Suprapubic skin (tissue), 4 donors: ENCODE results near the gene MRPL30. TPM values are rescaled to one million over a fixed set of nuclear protein-coding genes. Genes with fewer than 3 reads are reported as not detected.
A peak's percentile ranks its signal among the peaks of the same experiment; 100 is the strongest.

Source experiments
- DNase-seq, 2 donors: peaks; one replicate each; pipeline ENCODE4 v3.0.0-alpha.2; 2019; ENCODE audit warnings: low spot score in 2 of 2
- H3K27ac ChIP-seq: fragments of 200-600 bp; sonication (generic); one replicate; pipeline ENCODE4 v1.5.1; 2019
- H3K27me3 ChIP-seq: fragments of 200-600 bp; sonication (generic); one replicate; pipeline ENCODE4 v1.5.1; 2019
- H3K36me3 ChIP-seq: fragments of 200-600 bp; sonication (generic); one replicate; pipeline ENCODE4 v1.5.1; 2019
- H3K4me1 ChIP-seq: fragments of 200-600 bp; sonication (generic); one replicate; pipeline ENCODE4 v1.5.1; 2019
- H3K4me3 ChIP-seq: fragments of 200-600 bp; sonication (generic); one replicate; pipeline ENCODE4 v1.5.1; 2019; ENCODE audit warnings: mild to moderate bottlenecking
- H3K9me3 ChIP-seq: fragments of 200-600 bp; sonication (generic); one replicate; pipeline ENCODE4 v1.5.1; 2019
- CTCF ChIP-seq, 2 donors: fragments of 200-600 bp in 1 of 2; fragments of 450-650 bp in 1 of 2; sonication (generic) in 1 of 2; IDR thresholded peaks; one replicate each; pipeline ENCODE4 v1.5.1; 2016 to 2019; ENCODE audit warnings: antibody characterized with exemption in 2 of 2, mild to moderate bottlenecking in 1 of 2, moderate library complexity in 1 of 2
- EP300 ChIP-seq: sonication (generic); formaldehyde crosslinking; IDR thresholded peaks from one replicate; pipeline ENCODE4 v1.6.1; 2017; ENCODE audit warnings: antibody characterized with exemption
- POLR2A ChIP-seq, 2 donors: fragments of 450-650 bp; IDR thresholded peaks; one replicate each; pipeline ENCODE4 v1.6.1; 2017; ENCODE audit warnings: antibody characterized with exemption in 2 of 2, mild to moderate bottlenecking in 2 of 2, moderate library complexity in 2 of 2
- POLR2AphosphoS5 ChIP-seq, 3 donors: sonication (generic); formaldehyde crosslinking; IDR thresholded peaks; one replicate each; pipeline ENCODE4 v1.6.1; 2017; ENCODE audit warnings: antibody characterized with exemption in 3 of 3
- WGBS: methylation state at CpG from one replicate; pipeline ENCODE4 v1.1.5; 2018; 5-methylcytosine and 5-hydroxymethylcytosine counted together
- total RNA-seq, 4 donors: library from RNA; depleted of rRNA; stranded (reverse); fragments of >200 nt; gene quantifications; one replicate each; pipeline ENCODE4 v1.1.0, GENCODE V29; 2016

MRPL30 gene
- total RNA-seq, 4 donors from 2014 or later: 19.4 to 32.3 (median 28.1) TPM

GRCh38 chr2:99169534-99169933 is 11.4 kb upstream of the MRPL30 start:
- H3K4me1 ChIP-seq: no peaks in the 10 kb centered on the region
- peaks cover 64% of the 10 kb centered on the region for H3K36me3 ChIP-seq
- H3K27ac ChIP-seq: no peak overlapping the region
- TF ChIP-seq CTCF (IDR thresholded peaks at IDR 0.05) (no peak), POLR2A (IDR thresholded peaks at IDR 0.05) (no peak), EP300 (no peak), POLR2AphosphoS5 (IDR thresholded peaks at IDR 0.05) (no peak)
- H3K27me3 ChIP-seq: no peaks in the 10 kb centered on the region
- no peak overlapping the region for H3K4me3 ChIP-seq
- 75% methylated on average over 1 of the region's 1 CpG for WGBS
- no peaks in the 10 kb centered on the region for H3K9me3 ChIP-seq
- DNase-seq: no peak

- Histone ChIP-seq H3K36me3 (peaks cover 54% of the 10 kb centered on the region), H3K27ac (no peak overlapping the region), H3K4me1 (no peaks in the 10 kb centered on the region), H3K9me3 (no peaks in the 10 kb centered on the region), H3K27me3 (no peaks in the 10 kb centered on the region), H3K4me3 (no peak overlapping the region)
- DNase-seq: no peak
- WGBS: 94% methylated on average over 8 of the region's 8 CpGs
- TF ChIP-seq POLR2A (IDR thresholded peaks at IDR 0.05) (no peak), EP300 (no peak), POLR2AphosphoS5 (IDR thresholded peaks at IDR 0.05) (no peak), CTCF (IDR thresholded peaks at IDR 0.05) (no peak)
Measured at GRCh38 chr2:99171377-99172140, 9.4 kb upstream of the MRPL30 start.

- Histone ChIP-seq H3K27me3 (no peaks in the 10 kb centered on the region), H3K4me3 (peak overlapping the region; percentile 74), H3K4me1 (peaks cover 36% of the 10 kb centered on the region), H3K9me3 (no peaks in the 10 kb centered on the region), H3K36me3 (no peaks in the 10 kb centered on the region), H3K27ac (peak overlapping the region; percentile 77)
- no peak for TF ChIP-seq EP300
- no peak for TF ChIP-seq POLR2A (IDR thresholded peaks at IDR 0.05)
- no peak for TF ChIP-seq CTCF (IDR thresholded peaks at IDR 0.05)
- no peak for TF ChIP-seq POLR2AphosphoS5 (IDR thresholded peaks at IDR 0.05)
- DNase-seq: no peak
- 3% methylated on average over 4 of the region's 4 CpGs for whole genome bisulfite sequencing
Measured at GRCh38 chr2:99181624-99182000, 628 bp downstream of the MRPL30 start.

GRCh38 chr2:99183025-99183424 is 2.0 kb downstream of the MRPL30 start:
- Histone ChIP-seq H3K27me3 (no peaks in the 10 kb centered on the region), H3K36me3 (peaks cover 12% of the 10 kb centered on the region), H3K4me1 (peaks cover 36% of the 10 kb centered on the region), H3K4me3 (no peak overlapping the region), H3K9me3 (no peaks in the 10 kb centered on the region), H3K27ac (no peak overlapping the region)
- WGBS: 89% methylated on average over 3 of the region's 3 CpGs
- DNase-seq: no peak
- no peak for TF ChIP-seq POLR2A (IDR thresholded peaks at IDR 0.05)
- no peak for TF ChIP-seq CTCF (IDR thresholded peaks at IDR 0.05)
- TF ChIP-seq EP300: no peak
- no peak for TF ChIP-seq POLR2AphosphoS5 (IDR thresholded peaks at IDR 0.05)

GRCh38 chr2:99184811-99185210 is 3.8 kb downstream of the MRPL30 start:
- no peaks in the 10 kb centered on the region for H3K9me3 ChIP-seq
- no peak for TF ChIP-seq POLR2A (IDR thresholded peaks at IDR 0.05)
- H3K36me3 ChIP-seq: peaks cover 22% of the 10 kb centered on the region
- DNase-seq: no peak
- 76% methylated on average over 6 of the region's 6 CpGs for WGBS
- H3K4me3 ChIP-seq: no peak overlapping the region
- no peak overlapping the region for H3K27ac ChIP-seq
- H3K4me1 ChIP-seq: peaks cover 24% of the 10 kb centered on the region
- H3K27me3 ChIP-seq: no peaks in the 10 kb centered on the region
